Measurements from ENCODE around the gene KCNJ9.

GRCh38 chr1:160130939-160131338 is 49.6 kb downstream of the KCNJ9 start:
- TF ChIP-seq CTCF (conservative IDR thresholded peaks at IDR 0.05; ENCODE audit: low read depth in 2 of 2) (no peak), STAT1 (IDR thresholded peaks at IDR 0.05; ENCODE audit: unreplicated experiment) (no peak), EZH2 (IDR thresholded peaks at IDR 0.05; ENCODE audit: low read depth, unreplicated experiment) (no peak), REST (IDR thresholded peaks at IDR 0.05; ENCODE audit: unreplicated experiment) (no peak), POLR2AphosphoS5 (IDR thresholded peaks at IDR 0.05; ENCODE audit: low read depth) (no peak), EZH2phosphoT487 (IDR thresholded peaks at IDR 0.05; ENCODE audit: unreplicated experiment) (no peak), ETS1 (IDR thresholded peaks at IDR 0.05) (no peak), CREB1 (CRISPR knock-in tag; IDR thresholded peaks at IDR 0.05; ENCODE audit: low read depth) (no peak), ZNF114 (CRISPR knock-in tag; IDR thresholded peaks at IDR 0.05) (no peak), JUNB (IDR thresholded peaks at IDR 0.05; ENCODE audit: unreplicated experiment) (no peak)
